GM12891 (cell line): ENCODE results near the gene LMNA.

Source experiments
- POLR2A ChIP-seq: IDR thresholded peaks from 2 replicates; pipeline ENCODE4 v1.6.1; 2011; ENCODE audit warnings: low read depth, low read length, control low read depth
- POLR2AphosphoS5 ChIP-seq: IDR thresholded peaks from 2 replicates; pipeline ENCODE4 v1.6.1; 2011; ENCODE audit warnings: low read depth, low read length, control low read depth
- SPI1 ChIP-seq: IDR thresholded peaks from 2 replicates; pipeline ENCODE4 v1.6.1; 2011; ENCODE audit warnings: low read depth, low read length, control low read depth
- TAF1 ChIP-seq: IDR thresholded peaks from 2 replicates; pipeline ENCODE4 v1.6.1; 2011; ENCODE audit warnings: low read depth, low read length, control low read depth

DNA sequence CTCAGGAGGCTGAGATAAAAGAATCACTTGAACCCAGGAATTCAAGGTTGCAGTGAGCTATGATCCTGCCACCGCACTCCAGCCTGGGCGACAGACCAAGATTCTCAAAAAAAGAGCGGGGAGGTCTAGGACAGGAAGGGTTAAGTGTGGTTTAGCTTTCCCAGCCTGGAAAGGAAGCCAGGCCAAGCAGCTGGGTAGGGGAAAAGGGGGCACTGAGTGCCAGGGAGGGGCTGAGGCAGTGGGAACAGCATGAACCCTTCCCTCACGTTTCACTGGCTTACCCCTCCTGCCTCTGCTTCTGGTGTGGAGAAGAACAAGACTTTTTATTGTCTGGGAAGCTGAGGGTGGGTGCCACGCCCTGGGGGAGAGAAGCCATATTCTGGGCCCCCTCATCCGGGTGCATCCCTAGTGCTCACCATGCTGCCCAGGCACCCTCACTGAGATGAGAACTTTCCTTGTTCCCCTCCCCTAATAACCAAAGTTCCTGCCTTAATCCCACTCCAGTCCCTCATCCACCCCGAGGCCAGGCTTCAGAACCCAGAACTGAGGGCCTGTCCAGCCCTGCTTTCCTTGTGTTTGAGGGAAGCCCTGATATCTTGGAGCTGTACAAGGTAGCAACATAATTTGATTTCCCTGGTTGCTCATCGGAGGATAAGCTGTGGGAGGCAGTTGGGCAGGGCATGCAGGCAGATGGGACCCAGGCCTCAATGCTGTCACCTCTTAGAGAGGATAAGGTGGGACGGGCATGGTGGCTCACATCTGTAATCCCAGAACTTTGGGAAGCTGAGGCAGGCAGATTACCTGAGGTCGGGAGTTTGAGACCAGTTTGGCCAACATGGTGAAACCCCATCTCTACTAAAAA is 2.0 kb upstream of the LMNA start:
- TF ChIP-seq POLR2A, result no peak
- no peak for TF ChIP-seq POLR2AphosphoS5
- no peak for TF ChIP-seq TAF1
- no peak for TF ChIP-seq SPI1
